Left ventricle myocardium superior (tissue), 1 donor: Measurements from ENCODE around the gene FAIM2. TPM values are rescaled to one million over a fixed set of nuclear protein-coding genes. Genes with fewer than 3 reads are reported as not detected.

ENCODE experiments used
- ATAC-seq: fragments of 200-7000 bp; cut with Tn5 transposase; one replicate; pipeline ENCODE4 v1.9.1; 2020; ENCODE audit warnings: mild to moderate bottlenecking, moderate library complexity
- DNase-seq: peaks from one replicate; pipeline ENCODE4 v3.0.0-alpha.2; 2020
- intact Hi-C: fragments of 100-400 bp; cut with micrococcal nuclease; formaldehyde crosslinking; loops from one replicate; pipeline ENCODE4 v1.11.0; 2022
- total RNA-seq: library from RNA; stranded (reverse); fragmentation: NEBNext Ultra II Directional; extraction: Animal tissue kit (Norgen Biotek cat#: 25700); gene quantifications from one replicate; pipeline ENCODE4 v1.2.1, GENCODE V29; 2021
- donor health status: DM: no; HTN: yes; CAD: no; lungs with severe emphysema.

The FAIM2 gene
- total RNA-seq, 1 donor from 2014 or later: 8.2 TPM

- DNase-seq (no peak), ATAC-seq (no peak)
- intact Hi-C loops: no loop called here
These were observed 38.1 kb upstream of the FAIM2 start for GRCh38 chr12:49941556-49942511.

- DNase-seq: no peak
- intact Hi-C loops: no loop called here
- no peak for ATAC-seq
These were observed 36.0 kb upstream of the FAIM2 start for GRCh38 chr12:49939707-49940106.

- intact Hi-C loops: no loop called here
- ATAC-seq: no peak
- no peak for DNase-seq
These were observed 35.6 kb upstream of the FAIM2 start for GRCh38 chr12:49939307-49939706.

DNA sequence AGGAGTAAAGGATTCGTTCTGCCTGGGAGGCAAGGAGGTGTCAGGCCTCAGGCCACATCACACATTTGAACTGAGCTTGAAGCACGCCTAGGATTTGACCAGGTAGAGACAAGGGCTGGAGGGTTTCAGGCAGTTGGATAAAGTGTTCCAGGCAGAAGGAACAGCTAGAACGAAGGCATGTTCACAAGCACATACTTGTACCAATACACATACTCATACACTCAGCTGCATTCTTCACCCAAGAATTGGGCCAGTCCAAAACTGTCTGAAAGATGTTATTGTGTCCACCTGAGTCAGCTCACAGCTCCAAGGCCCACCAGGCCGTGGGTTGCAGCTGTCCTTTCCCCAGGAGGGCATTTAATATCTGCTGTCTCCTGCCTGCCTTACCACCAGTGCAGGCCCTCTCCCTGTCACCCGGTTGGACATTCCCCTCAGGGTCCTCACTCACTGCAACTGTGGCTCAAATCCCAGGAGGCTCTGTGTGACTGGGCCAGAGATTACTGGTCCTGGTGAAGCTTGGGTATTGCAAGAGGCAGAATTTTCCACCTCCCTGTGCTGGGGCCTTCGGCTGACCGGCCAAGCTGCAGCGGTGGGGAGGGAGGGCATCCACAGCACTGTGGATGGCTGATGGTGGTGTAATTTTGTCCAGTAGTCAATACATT lies 34.1 kb upstream of the FAIM2 start:
- intact Hi-C loops: no loop called here
- no peak for DNase-seq
- no peak for ATAC-seq

DNA sequence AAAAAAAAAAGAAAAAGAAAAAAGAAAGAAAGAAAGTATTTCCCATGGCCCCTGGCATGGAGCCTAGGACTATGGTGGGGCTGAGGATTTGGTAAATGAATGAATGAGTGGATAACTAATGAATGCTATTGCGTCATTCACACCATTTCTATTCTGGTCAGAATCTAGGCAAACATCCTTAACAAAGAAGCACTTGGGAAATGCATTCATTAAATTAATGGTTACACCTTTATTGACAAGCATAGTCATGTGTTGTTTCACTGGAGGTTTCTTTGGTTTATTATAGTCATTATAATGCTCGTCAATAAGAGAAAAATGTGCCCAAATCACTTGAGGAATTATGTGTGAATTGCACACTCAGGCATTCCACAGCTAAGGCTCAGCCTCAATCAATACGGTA lies 33.2 kb upstream of the FAIM2 start:
- intact Hi-C loops: no loop called here
- ATAC-seq: no peak
- DNase-seq: no peak

- ATAC-seq (no peak), DNase-seq (no peak)
- intact Hi-C loops: no loop called here
These were observed 30.8 kb upstream of the FAIM2 start for GRCh38 chr12:49934505-49934904.

- DNase-seq (no peak), ATAC-seq (no peak)
- intact Hi-C loops: no loop called here
These were observed 30.1 kb upstream of the FAIM2 start for GRCh38 chr12:49933796-49934195.

DNA sequence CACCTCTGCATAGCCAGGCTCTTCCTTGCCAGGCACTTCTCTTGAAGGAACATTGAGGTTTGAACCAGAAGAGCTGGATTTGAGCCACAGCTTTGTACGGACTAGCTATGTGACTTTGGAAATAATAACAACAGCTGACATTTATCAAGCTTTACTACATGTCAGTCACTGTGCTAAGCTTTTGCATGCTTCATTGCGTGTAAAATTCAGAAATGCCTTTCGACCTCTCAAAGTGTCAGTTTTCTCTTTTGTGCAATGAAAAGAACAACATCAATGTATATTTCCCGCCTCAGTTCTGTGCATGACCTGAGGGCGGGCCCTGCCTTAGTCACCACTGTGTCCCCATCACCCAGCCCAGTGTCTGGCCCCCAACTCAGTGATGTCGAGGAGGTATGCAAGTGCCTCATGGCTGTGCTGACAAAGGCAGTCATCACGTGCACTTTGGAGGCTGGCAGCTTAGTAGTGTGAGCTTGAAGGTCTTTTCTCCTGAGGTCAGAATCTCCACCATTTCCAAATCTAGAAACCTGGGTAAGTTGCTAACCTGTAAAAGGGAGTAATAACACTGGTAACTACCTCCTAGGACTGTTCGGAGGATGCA lies 28.9 kb upstream of the FAIM2 start:
- intact Hi-C loops: no loop called here
- ATAC-seq: no peak

GRCh38 chr12:49932023-49932422 lies 28.3 kb upstream of the FAIM2 start:
- DNase-seq: no peak

More for the DNA sequence above, 28.9 kb upstream of the FAIM2 start:
- no peak for DNase-seq

DNA sequence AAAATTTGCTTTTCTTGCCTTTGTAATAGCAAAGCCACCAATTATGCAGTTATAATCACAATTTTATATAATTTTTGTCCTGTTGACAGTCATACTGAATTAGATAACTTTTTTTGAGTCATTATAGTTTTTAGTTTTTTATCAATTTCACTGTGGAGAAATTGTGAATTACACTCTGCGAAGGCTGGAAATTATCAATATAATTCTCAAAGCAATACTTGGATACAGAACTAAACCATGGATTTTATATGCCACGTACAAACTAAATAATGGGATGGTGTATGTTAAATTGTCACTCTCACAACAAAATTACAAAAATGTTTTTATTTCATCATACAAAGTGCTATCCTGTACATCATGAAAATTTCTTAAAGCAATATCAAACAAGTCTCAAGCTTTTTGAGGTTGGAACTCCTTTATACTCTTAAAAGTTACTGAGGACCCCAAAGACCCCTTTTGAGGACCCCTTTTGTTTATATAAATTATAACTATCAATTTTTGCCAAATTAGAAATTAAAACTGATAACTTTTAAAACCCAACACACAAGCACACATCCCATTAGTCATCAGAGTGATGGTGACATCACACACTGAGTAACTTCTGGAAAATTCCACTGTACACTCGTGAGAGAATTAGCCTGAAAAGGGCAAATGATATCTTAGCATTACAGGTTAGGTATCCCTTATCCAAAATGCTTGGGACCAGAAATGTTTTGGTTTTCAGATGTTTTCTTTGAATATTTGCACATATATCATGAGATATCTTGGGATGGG lies 27.0 kb upstream of the FAIM2 start:
- peak; percentile 51 for ATAC-seq
- no peak for DNase-seq
- intact Hi-C loops: no loop called here

More at GRCh38 chr12:49932023-49932422, 28.3 kb upstream of the FAIM2 start:
- intact Hi-C loops: no loop called here
- ATAC-seq: no peak

GRCh38 chr12:49929581-49929980 lies 25.9 kb upstream of the FAIM2 start:
- intact Hi-C loops: no loop called here
- no peak for DNase-seq
- ATAC-seq: no peak

DNA sequence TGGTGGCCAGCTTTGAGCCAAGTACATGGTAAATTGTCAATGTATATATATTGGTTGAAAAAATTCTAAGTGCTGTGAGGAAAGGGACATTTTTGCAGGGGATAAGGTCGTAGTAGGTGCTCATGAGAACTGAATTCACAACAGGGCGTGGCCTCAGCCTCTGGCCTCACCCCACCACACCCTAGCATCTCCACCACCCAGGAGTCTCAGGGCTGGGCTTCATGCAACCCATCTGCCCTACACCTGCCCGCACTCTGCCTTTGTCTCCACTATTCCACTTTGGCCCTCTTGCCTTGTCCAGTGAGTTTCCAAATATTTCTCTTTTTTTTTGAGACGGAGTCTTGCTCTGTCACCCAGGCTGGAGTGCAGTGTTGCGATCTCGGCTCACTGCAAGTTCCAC lies 24.8 kb upstream of the FAIM2 start:
- no peak for ATAC-seq

DNA sequence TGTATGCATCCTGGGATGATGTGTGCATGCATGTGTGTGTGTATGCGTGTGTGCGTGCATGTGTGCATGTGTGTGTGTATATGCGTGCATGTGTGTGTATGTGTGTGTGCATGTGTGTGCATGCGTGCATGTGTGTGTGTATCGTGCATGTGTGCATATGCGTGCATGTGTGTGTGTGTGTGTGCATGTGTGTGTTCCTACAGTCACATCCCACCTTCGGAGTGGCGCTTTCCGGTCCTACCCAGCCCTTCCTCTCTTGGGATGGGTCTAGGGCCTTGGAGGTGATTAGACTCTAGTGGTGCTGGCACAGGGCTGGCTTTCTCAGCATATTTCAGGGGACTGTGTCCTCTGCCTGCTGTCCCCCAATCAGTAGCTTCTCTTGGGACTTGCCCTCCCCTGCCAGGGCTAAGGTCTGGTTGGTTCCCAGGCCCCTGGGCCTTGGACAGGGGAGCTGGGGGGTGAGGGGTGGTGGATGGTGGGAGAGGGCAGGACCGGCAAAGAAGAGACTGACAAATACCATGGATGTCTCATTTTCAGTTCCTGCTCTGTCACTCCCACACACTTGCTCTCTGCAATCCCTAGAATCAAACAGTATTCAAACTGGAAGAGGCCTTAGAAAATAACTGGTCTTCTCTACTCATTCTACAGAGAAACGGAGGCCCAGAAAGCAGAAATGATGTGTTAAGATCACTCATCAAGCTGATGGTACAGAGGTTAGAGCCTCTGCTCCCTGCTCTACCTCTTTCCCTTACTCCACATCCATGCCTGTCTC lies 21.9 kb upstream of the FAIM2 start:
- ATAC-seq: no peak
- intact Hi-C loops: no loop called here
- no peak for DNase-seq

More for the DNA sequence above, 24.8 kb upstream of the FAIM2 start:
- DNase-seq: no peak
- intact Hi-C loops: no loop called here

GRCh38 chr12:49924628-49925246 lies 21.0 kb upstream of the FAIM2 start:
- ATAC-seq (no peak), DNase-seq (no peak)
- intact Hi-C loops: no loop called here

GRCh38 chr12:49923880-49924556 lies 20.3 kb upstream of the FAIM2 start:
- intact Hi-C loops: no loop called here
- ATAC-seq (peak; percentile 35), DNase-seq (no peak)

DNA sequence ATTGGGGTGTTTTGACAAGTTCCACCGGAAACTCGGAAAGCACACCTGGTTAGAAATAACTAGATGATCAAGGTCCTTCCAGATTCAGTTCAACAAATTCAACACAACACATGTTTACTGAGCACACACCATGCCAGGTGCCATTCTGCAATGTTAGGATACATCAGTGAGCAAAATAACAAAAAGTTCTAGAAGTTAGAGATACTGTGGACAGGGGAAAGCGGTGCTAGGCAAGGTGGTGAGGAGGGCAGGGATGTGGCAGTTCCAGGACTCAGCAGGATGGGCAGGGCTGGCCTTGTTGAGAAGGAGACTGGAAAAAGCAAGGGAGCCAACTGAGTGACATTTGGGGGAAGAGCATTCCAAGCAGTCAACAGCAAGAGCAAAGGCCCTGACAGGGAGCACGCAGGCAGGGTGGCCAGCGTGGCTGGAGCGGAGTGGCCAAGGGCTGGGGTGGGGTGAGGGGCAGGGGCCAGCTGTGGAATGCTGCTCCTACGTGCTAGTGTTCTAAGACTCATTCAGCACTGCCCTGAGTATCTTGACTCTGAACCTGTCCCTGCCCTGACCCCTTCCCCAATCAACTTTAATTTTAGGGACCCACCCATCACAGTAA lies 19.4 kb upstream of the FAIM2 start:
- intact Hi-C loops: no loop called here
- DNase-seq: peak; percentile 65
- ATAC-seq: peak; percentile 71

DNA sequence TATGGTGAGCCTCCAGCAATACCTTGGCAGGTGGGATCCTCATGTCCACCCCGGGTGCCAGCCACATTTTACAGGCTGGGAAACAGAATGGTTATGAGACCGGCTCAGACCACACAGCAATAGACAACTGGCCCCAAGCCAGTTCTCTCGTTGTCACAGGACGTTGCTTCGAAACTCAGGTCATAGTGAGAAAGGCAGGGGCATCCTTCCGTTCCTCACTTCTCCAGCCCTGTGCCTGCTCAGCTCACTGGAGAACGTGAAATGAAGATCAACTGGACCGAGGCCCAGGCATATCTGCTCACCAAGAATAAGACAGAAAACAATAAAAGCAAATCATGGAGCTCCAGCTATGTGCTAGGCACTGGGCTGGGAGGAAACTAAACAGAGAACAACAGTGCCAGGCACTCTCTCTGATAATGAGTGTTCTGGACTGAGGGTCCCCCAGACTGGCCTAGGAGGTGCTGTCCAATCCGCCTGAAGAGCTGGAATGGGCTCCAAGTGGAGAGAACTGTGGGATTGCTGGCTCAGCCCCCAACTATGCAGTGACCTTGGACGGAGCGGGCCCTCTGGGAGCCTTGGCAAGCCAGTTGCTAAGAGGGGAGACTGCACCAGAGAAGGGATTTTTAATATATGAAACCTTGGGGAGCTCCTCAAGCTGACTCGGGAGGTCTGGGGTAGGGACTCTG lies 18.8 kb upstream of the FAIM2 start:
- intact Hi-C loops: no loop called here
- ATAC-seq (peak; percentile 78), DNase-seq (peak; percentile 72)
